KMS-11 (cell line): Measurements from ENCODE around the gene PLEKHS1.

Source experiments
- H2AFZ ChIP-seq: fragments of 200-600 bp; sonication (generic); 2 replicates; pipeline ENCODE4 v1.6.1; 2016; ENCODE audit warnings: antibody characterized with exemption, mixed run types, low read depth
- H3K27ac ChIP-seq: fragments of 200-600 bp; sonication (generic); 2 replicates; pipeline ENCODE4 v1.6.1; 2016; ENCODE audit warnings: mild to moderate bottlenecking, mixed run types
- H3K27me3 ChIP-seq: fragments of 200-600 bp; sonication (generic); 2 replicates; pipeline ENCODE4 v1.6.1; 2017; ENCODE audit warnings: mild to moderate bottlenecking, low read depth, mixed run types, moderate library complexity; ENCODE audit not compliant: insufficient read depth
- H3K36me3 ChIP-seq: fragments of 200-600 bp; sonication (generic); 2 replicates; pipeline ENCODE4 v1.6.1; 2017; ENCODE audit warnings: mild to moderate bottlenecking, mixed run types; ENCODE audit not compliant: insufficient read depth
- H3K4me1 ChIP-seq: fragments of 200-600 bp; sonication (generic); 2 replicates; pipeline ENCODE4 v1.6.1; 2016; ENCODE audit warnings: mild to moderate bottlenecking, low read depth, mixed run types; ENCODE audit not compliant: poor library complexity, severe bottlenecking
- H3K4me2 ChIP-seq: fragments of 200-600 bp; sonication (generic); 2 replicates; pipeline ENCODE4 v1.7.0; 2016; ENCODE audit warnings: mild to moderate bottlenecking, mixed run types
- H3K4me3 ChIP-seq: fragments of 200-600 bp; sonication (generic); IDR thresholded peaks from 2 replicates; pipeline ENCODE4 v1.6.1; 2017; ENCODE audit warnings: low read depth, low read length, mixed read lengths; ENCODE audit not compliant: insufficient read depth
- H3K79me2 ChIP-seq: fragments of 200-600 bp; sonication (generic); 2 replicates; pipeline ENCODE4 v1.6.1; 2016; ENCODE audit warnings: low read depth, mixed run types; ENCODE audit not compliant: insufficient read depth
- H3K9ac ChIP-seq: fragments of 200-600 bp; sonication (generic); 2 replicates; pipeline ENCODE4 v1.6.1; 2016; ENCODE audit warnings: mild to moderate bottlenecking, mixed run types
- H4K20me1 ChIP-seq: fragments of 200-600 bp; sonication (generic); 2 replicates; pipeline ENCODE4 v1.6.1; 2016; ENCODE audit warnings: mild to moderate bottlenecking, mixed run types; ENCODE audit not compliant: insufficient read depth
- TF ChIP-seq, protein P1 (sequence below): fragments of 200-600 bp; sonication (generic); conservative IDR thresholded peaks from 2 replicates; pipeline ENCODE4 v1.6.1; 2017; ENCODE audit warnings: low read depth, mild to moderate bottlenecking, antibody characterized with exemption, low read length, moderate library complexity, mixed read lengths

Gene PLEKHS1

DNA sequence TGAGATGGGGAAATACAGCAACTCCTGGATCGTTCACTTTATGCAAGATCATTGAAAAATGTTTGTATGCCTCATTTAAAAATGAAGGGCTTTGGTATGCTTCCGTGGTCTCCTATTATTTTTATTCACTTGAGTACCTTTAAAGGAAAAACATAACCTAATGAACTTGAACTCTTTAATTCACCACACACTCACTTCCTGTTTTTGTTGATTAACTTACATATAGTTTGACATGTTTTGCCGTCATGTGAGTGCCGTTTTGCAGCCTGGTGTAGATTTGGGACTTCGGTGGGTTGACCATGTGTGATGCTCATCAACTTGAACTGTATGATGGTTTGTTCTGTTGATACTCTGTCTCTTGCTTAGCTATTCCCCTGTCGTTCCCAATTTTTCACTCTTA, 42.8 kb upstream of the PLEKHS1 start:
- Histone ChIP-seq H3K79me2 (no peaks in the 10 kb centered on the region), H3K27me3 (no peaks in the 10 kb centered on the region), H3K27ac (no peak overlapping the region), H3K4me3 (no peak overlapping the region), H4K20me1 (no peaks in the 10 kb centered on the region), H3K4me1 (no peaks in the 10 kb centered on the region), H2AFZ (no peak overlapping the region), H3K36me3 (no peaks in the 10 kb centered on the region), H3K4me2 (no peak overlapping the region), H3K9ac (no peak overlapping the region)
- TF ChIP-seq, protein P1, sequence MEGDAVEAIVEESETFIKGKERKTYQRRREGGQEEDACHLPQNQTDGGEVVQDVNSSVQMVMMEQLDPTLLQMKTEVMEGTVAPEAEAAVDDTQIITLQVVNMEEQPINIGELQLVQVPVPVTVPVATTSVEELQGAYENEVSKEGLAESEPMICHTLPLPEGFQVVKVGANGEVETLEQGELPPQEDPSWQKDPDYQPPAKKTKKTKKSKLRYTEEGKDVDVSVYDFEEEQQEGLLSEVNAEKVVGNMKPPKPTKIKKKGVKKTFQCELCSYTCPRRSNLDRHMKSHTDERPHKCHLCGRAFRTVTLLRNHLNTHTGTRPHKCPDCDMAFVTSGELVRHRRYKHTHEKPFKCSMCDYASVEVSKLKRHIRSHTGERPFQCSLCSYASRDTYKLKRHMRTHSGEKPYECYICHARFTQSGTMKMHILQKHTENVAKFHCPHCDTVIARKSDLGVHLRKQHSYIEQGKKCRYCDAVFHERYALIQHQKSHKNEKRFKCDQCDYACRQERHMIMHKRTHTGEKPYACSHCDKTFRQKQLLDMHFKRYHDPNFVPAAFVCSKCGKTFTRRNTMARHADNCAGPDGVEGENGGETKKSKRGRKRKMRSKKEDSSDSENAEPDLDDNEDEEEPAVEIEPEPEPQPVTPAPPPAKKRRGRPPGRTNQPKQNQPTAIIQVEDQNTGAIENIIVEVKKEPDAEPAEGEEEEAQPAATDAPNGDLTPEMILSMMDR = no peak

DNA sequence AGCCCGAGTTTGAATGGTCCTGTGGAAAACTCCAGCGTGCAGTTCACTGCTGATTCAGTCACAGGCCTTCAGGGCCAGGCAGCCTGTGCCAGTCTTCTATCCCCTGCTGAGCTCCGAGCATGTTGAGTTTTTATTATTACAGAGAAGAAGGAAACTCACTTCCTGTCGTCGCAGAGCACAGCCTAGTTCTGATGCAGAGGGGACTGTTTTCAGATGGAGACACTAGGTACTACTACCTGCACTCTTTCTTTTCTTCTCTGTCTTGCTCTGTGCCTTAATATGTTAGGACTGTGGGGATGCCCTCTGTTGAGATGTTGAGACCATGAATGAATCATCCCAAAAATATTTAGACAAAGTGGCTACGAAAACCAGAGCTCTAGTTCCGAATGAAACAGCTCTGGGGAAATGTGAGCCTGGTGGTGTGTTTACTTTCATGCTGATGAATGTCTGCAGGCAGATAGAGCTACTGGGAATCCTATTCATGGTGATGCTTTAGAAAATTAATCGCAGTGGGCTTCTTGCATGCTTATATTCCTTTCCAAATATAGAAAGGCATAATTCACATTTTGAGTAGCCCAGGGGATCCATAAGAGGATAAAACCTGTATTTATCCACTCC, 42.2 kb upstream of the PLEKHS1 start:
- H2AFZ ChIP-seq = no peak overlapping the region
- H4K20me1 ChIP-seq = no peaks in the 10 kb centered on the region
- no peak overlapping the region for H3K9ac ChIP-seq
- H3K4me1 ChIP-seq = no peaks in the 10 kb centered on the region
- no peaks in the 10 kb centered on the region for H3K36me3 ChIP-seq
- TF ChIP-seq, protein P1 = no peak
- H3K27ac ChIP-seq = no peak overlapping the region
- no peaks in the 10 kb centered on the region for H3K27me3 ChIP-seq
- H3K4me3 ChIP-seq = no peak overlapping the region
- H3K79me2 ChIP-seq = no peaks in the 10 kb centered on the region
- no peak overlapping the region for H3K4me2 ChIP-seq

DNA sequence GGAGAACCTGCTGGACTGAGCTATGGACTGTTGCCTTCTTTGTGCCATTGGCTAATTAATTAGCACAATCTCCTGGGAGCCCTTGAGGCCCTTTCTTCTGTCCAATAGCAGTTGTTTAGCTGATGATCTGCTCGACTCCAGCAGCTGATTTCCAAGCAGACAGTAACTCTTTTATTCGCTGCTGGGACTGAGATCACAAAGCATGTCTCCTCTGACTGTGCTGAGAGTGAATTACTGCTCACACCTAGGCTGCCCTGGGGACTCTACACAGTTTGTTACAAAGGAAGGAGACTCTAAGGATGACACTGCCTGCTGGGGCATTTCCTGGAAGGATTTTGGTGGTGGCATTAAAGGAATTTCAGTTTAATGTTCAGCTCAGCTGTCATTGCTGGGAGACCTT, 40.3 kb upstream of the PLEKHS1 start:
- TF ChIP-seq, protein P1 = no peak
- H3K79me2 ChIP-seq = no peaks in the 10 kb centered on the region
- H3K27ac ChIP-seq = no peak overlapping the region
- no peak overlapping the region for H3K9ac ChIP-seq
- no peaks in the 10 kb centered on the region for H3K27me3 ChIP-seq
- no peaks in the 10 kb centered on the region for H3K36me3 ChIP-seq
- H3K4me2 ChIP-seq = no peak overlapping the region
- no peak overlapping the region for H3K4me3 ChIP-seq
- H4K20me1 ChIP-seq = no peaks in the 10 kb centered on the region
- no peaks in the 10 kb centered on the region for H3K4me1 ChIP-seq
- H2AFZ ChIP-seq = no peak overlapping the region

DNA sequence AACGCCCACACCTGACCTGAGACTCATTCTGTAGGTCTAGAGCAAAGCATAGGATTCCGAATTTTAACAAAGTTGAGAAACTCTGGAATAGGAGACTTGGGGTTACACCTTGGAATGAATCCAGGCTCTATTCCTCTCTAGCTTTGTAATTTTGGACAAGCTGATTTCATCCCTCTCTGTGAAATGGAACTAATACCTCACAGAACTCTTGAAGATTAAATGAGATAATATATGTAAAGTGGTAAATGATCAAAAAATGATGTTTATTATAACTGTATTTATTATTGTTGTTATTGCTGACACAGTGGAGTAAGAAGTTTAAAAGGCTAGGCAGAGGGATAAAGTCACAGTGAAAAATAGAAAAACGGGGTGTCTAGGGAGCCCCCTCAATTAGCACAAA, 39.5 kb upstream of the PLEKHS1 start:
- Histone ChIP-seq H3K4me2 (no peak overlapping the region), H3K9ac (no peak overlapping the region), H2AFZ (no peak overlapping the region), H3K4me1 (no peaks in the 10 kb centered on the region), H3K4me3 (no peak overlapping the region), H3K27me3 (no peaks in the 10 kb centered on the region), H3K27ac (no peak overlapping the region), H4K20me1 (no peaks in the 10 kb centered on the region), H3K79me2 (no peaks in the 10 kb centered on the region), H3K36me3 (no peaks in the 10 kb centered on the region)
- TF ChIP-seq, protein P1 = no peak
